ENCODE results near the gene HLA-E. TPM values are rescaled to one million over a fixed set of nuclear protein-coding genes. Genes with fewer than 3 reads are reported as not detected.
"Not testable (repeated sequence)": the region's sequence is repeated elsewhere in the genome, so short reads cannot be mapped to it uniquely, and the experiment has no call there.

The HLA-E gene
- total and polyA plus RNA-seq, 2 donors (not counting 1 experiment from before 2014, with no cell fraction given): 183 to 254 TPM

GRCh38 chr6:30465595-30466306 lies 23.6 kb upstream of the HLA-E start:
- no peaks in the 10 kb centered on the region for H3K9me3 ChIP-seq (ENCODE audit: control insufficient read depth, insufficient read depth, low read depth, low read length)
- peak overlapping the region; percentile 64 for H3K4me2 ChIP-seq (ENCODE audit: extremely low read depth, insufficient read depth, low read length)
- no peak overlapping the region for H3K27ac ChIP-seq (ENCODE audit: insufficient read depth, low read length)
- no peaks in the 10 kb centered on the region for H3K36me3 ChIP-seq (ENCODE audit: control insufficient read depth, insufficient read depth, low read length)
- peaks cover 2% of the 10 kb centered on the region for H3K4me1 ChIP-seq (ENCODE audit: control insufficient read depth, extremely low read depth, insufficient read depth, low read length)
- H3K4me3 ChIP-seq (replicated peaks in 1 of 4; ENCODE audit: control extremely low read depth in 1 of 4, insufficient read depth in 1 of 4, low read depth in 3 of 4, low read length in 4 of 4): peak overlapping the region in 3 of 4 experiments; percentile 36 to 59 (median 51)
- TF ChIP-seq CTCF (conservative IDR thresholded peaks at IDR 0.05 in 1 of 2, IDR thresholded peaks at IDR 0.05 in 1 of 2; ENCODE audit: low read depth in 1 of 2, low read length in 2 of 2): no peak
- TF ChIP-seq EZH2 (IDR thresholded peaks at IDR 0.05; ENCODE audit: low read length, missing control alignments): peak; percentile 56
- peaks cover 1% of the 10 kb centered on the region for H4K20me1 ChIP-seq (ENCODE audit: control insufficient read depth, extremely low read depth, insufficient read depth, low read length)
- H2AFZ ChIP-seq (ENCODE audit: low read length): no peak overlapping the region
- no peaks in the 10 kb centered on the region for H3K79me2 ChIP-seq (ENCODE audit: control insufficient read depth, insufficient read depth, low read length)
- no peak for DNase-seq (ENCODE audit: low read depth in 2 of 2)
- H3K27me3 ChIP-seq (ENCODE audit: control insufficient read depth, insufficient read depth, low read length): peaks cover 87% of the 10 kb centered on the region
- H3K9ac ChIP-seq (ENCODE audit: insufficient read depth, low read length): no peak overlapping the region

GRCh38 chr6:30470968-30471367 lies 18.3 kb upstream of the HLA-E start:
- Histone ChIP-seq H3K4me2 (ENCODE audit: extremely low read depth, insufficient read depth, low read length) (no peak overlapping the region), H3K4me1 (ENCODE audit: control insufficient read depth, extremely low read depth, insufficient read depth, low read length) (peaks cover 2% of the 10 kb centered on the region), H3K79me2 (ENCODE audit: control insufficient read depth, insufficient read depth, low read length) (no peaks in the 10 kb centered on the region), H3K9ac (ENCODE audit: insufficient read depth, low read length) (no peak overlapping the region), H3K9me3 (ENCODE audit: control insufficient read depth, insufficient read depth, low read depth, low read length) (no peaks in the 10 kb centered on the region), H3K27ac (ENCODE audit: insufficient read depth, low read length) (no peak overlapping the region), H3K4me3 (replicated peaks in 1 of 4; ENCODE audit: control extremely low read depth in 1 of 4, insufficient read depth in 1 of 4, low read depth in 3 of 4, low read length in 4 of 4) (no peak overlapping the region), H3K27me3 (ENCODE audit: control insufficient read depth, insufficient read depth, low read length) (peaks cover 36% of the 10 kb centered on the region), H4K20me1 (ENCODE audit: control insufficient read depth, extremely low read depth, insufficient read depth, low read length) (no peaks in the 10 kb centered on the region), H3K36me3 (ENCODE audit: control insufficient read depth, insufficient read depth, low read length) (no peaks in the 10 kb centered on the region), H2AFZ (ENCODE audit: low read length) (no peak overlapping the region)
- TF ChIP-seq CTCF (conservative IDR thresholded peaks at IDR 0.05 in 1 of 2, IDR thresholded peaks at IDR 0.05 in 1 of 2; ENCODE audit: low read depth in 1 of 2, low read length in 2 of 2) (no peak), EZH2 (IDR thresholded peaks at IDR 0.05; ENCODE audit: low read length, missing control alignments) (no peak)
- peak in 1 of 2 donors; percentile 70 for DNase-seq (ENCODE audit: low read depth in 2 of 2)

- H3K36me3 ChIP-seq (ENCODE audit: control insufficient read depth, insufficient read depth, low read length); H4K20me1 ChIP-seq (ENCODE audit: control insufficient read depth, extremely low read depth, insufficient read depth, low read length): not testable (repeated sequence)
Measured at GRCh38 chr6:30475116-30475515, 14.2 kb upstream of the HLA-E start.

More at GRCh38 chr6:30475116-30475515, 14.2 kb upstream of the HLA-E start:
- not testable (repeated sequence) for H3K27ac ChIP-seq (ENCODE audit: insufficient read depth, low read length); H2AFZ ChIP-seq (ENCODE audit: low read length); H3K4me1 ChIP-seq (ENCODE audit: control insufficient read depth, extremely low read depth, insufficient read depth, low read length); DNase-seq (ENCODE audit: low read depth in 2 of 2); H3K27me3 ChIP-seq (ENCODE audit: control insufficient read depth, insufficient read depth, low read length); H3K4me3 ChIP-seq (replicated peaks in 1 of 4; ENCODE audit: control extremely low read depth in 1 of 4, insufficient read depth in 1 of 4, low read depth in 3 of 4, low read length in 4 of 4); H3K79me2 ChIP-seq (ENCODE audit: control insufficient read depth, insufficient read depth, low read length); H3K9ac ChIP-seq (ENCODE audit: insufficient read depth, low read length); H3K4me2 ChIP-seq (ENCODE audit: extremely low read depth, insufficient read depth, low read length); H3K9me3 ChIP-seq (ENCODE audit: control insufficient read depth, insufficient read depth, low read depth, low read length)

Measured in fibroblast of lung (primary cell).